ENCODE data around the gene ME2. TPM values are rescaled to one million over a fixed set of nuclear protein-coding genes. Genes with fewer than 3 reads are reported as not detected.
"Not testable (repeated sequence)": the region's sequence is repeated elsewhere in the genome, so short reads cannot be mapped to it uniquely, and the experiment has no call there.

ME2 gene
- total RNA-seq, 1 experiment from 2014 or later = 62.4 TPM

GRCh38 chr18:50992351-50992762 lies 113.4 kb downstream of the ME2 start:
- Histone ChIP-seq H3K36me3 (no peaks in the 10 kb centered on the region), H3K27ac (no peak overlapping the region), H3K4me3 (no peak overlapping the region), H3K9me3 (replicated peaks) (no peaks in the 10 kb centered on the region), H3K4me1 (no peaks in the 10 kb centered on the region), H3K27me3 (no peaks in the 10 kb centered on the region)
- no peak for DNase-seq

GRCh38 chr18:50994031-50994430 lies 115.1 kb downstream of the ME2 start:
- no peak overlapping the region for H3K4me3 ChIP-seq
- no peaks in the 10 kb centered on the region for H3K4me1 ChIP-seq
- no peaks in the 10 kb centered on the region for H3K9me3 ChIP-seq (replicated peaks)
- no peaks in the 10 kb centered on the region for H3K36me3 ChIP-seq
- H3K27ac ChIP-seq = no peak overlapping the region
- H3K27me3 ChIP-seq = no peaks in the 10 kb centered on the region
- no peak for DNase-seq

GRCh38 chr18:51003174-51003573 lies 124.3 kb downstream of the ME2 start:
- not testable (repeated sequence) for H3K27me3 ChIP-seq; H3K27ac ChIP-seq; H3K4me3 ChIP-seq; H3K36me3 ChIP-seq; H3K4me1 ChIP-seq; H3K9me3 ChIP-seq (replicated peaks); DNase-seq

Other genes starting within 250 kb of the ME2 start
- gene MRO, start 59.1 kb upstream of the ME2 start, total RNA-seq (2014; rRNA removed; shearing (Covaris generic)) = 0.03 and 0.06 TPM in 2 replicates
- gene ELAC1, start 88.9 kb downstream of the ME2 start, total RNA-seq (2014; rRNA removed; shearing (Covaris generic)) = 4.6 and 7.5 TPM in 2 replicates
- gene SMAD4, start 151.1 kb downstream of the ME2 start, total RNA-seq (2014; rRNA removed; shearing (Covaris generic)) = 97.2 and 108 TPM in 2 replicates